HCT116 (cell line): ENCODE data around the gene CRLF1. TPM values are rescaled to one million over a fixed set of nuclear protein-coding genes. Genes with fewer than 3 reads are reported as not detected.
A peak's percentile ranks its signal among the peaks of the same experiment; 100 is the strongest.

ENCODE experiments used
- ATAC-seq: fragments of 200-7000 bp; cut with Tn5 transposase; 2 replicates; pipeline ENCODE4 v1.9.1; 2020; ENCODE audit warnings: mild to moderate bottlenecking, moderate library complexity
- BruUV-seq: library from RNA; stranded (reverse); fragments of 400-500 nt; replicated peaks from 2 replicates; lab custom pipeline; 2021; lab: Mats Ljungman, UMichigan
- CTCF ChIA-PET: fragments of 300-600 bp; sonication (Branson Sonifier 250); formaldehyde crosslinking; loops from one replicate; lab custom pipeline; 2021; ENCODE audit warnings: antibody characterized with exemption; lab: Charles Lee
- POLR2A ChIA-PET: fragments of 300-600, 350-600 bp; sonication (Branson Sonifier 250); formaldehyde crosslinking; loops from one replicate; lab custom pipeline; 2021; ENCODE audit warnings: antibody characterized with exemption; lab: Charles Lee
- RAD21 ChIA-PET, 2 experiments: fragments of 300-600 bp; sonication (Branson Sonifier 250); formaldehyde crosslinking; loops; one replicate each; lab custom pipeline; 2023; ENCODE audit warnings: low total read pairs in 2 of 2; ENCODE audit not compliant: uncharacterized antibody in 2 of 2, unreplicated experiment in 2 of 2, low non-redundant PET in 1 of 2; lab: Charles Lee
- DNase-seq: peaks from one replicate; pipeline ENCODE4 v3.0.0-alpha.2; 2010; ENCODE audit warnings: low read depth, low spot score
- H2AFZ ChIP-seq: fragments of 200-600 bp; shearing (Covaris generic), sonication (generic); 2 replicates; pipeline ENCODE4 v1.6.1; 2017; ENCODE audit warnings: low read depth, mixed run types, mixed read lengths, antibody characterized with exemption, low read length; ENCODE audit not compliant: poor library complexity, severe bottlenecking
- H3K27ac ChIP-seq: 2 replicates; pipeline ENCODE4 v1.5.1; 2012; ENCODE audit warnings: low read depth, low read length
- H3K27me3 ChIP-seq: fragments of 200-600 bp; sonication (generic); 2 replicates; pipeline ENCODE4 v1.6.1; 2016; ENCODE audit warnings: mixed run types, low read length, mixed read lengths; ENCODE audit not compliant: insufficient read depth
- H3K36me3 ChIP-seq, 2 experiments: fragments of 200-500 bp in 1 of 2; fragments of 200-600 bp in 1 of 2; sonication (Bioruptor generic) in 1 of 2; sonication (generic) in 1 of 2; 2 replicates each; pipeline versions ENCODE4 v1.5.1 to v1.6.1; 2014 to 2016; ENCODE audit warnings: low read length in 2 of 2, inconsistent platforms in 1 of 2, mixed read lengths in 1 of 2, mixed run types in 1 of 2; ENCODE audit not compliant: insufficient read depth in 2 of 2, control insufficient read depth in 1 of 2
- H3K4me1 ChIP-seq, 2 experiments: fragments of 200-600 bp in 1 of 2; sonication (generic) in 1 of 2; 2 replicates each; pipeline versions ENCODE4 v1.5.1 to v1.6.1; 2012 to 2017; ENCODE audit warnings: low read length in 2 of 2, inconsistent platforms in 1 of 2, mild to moderate bottlenecking in 1 of 2, mixed read lengths in 1 of 2, mixed run types in 1 of 2, moderate library complexity in 1 of 2; ENCODE audit not compliant: insufficient read depth in 2 of 2, control insufficient read depth in 1 of 2
- H3K4me2 ChIP-seq: fragments of 200-600 bp; sonication (generic); 2 replicates; pipeline ENCODE4 v1.6.1; 2017; ENCODE audit warnings: mixed run types, low read length, mixed read lengths
- H3K4me3 ChIP-seq, 2 experiments: fragments of 200-600 bp in 1 of 2; sonication (generic) in 1 of 2; replicated peaks in 1 of 2; 2 replicates each; pipeline ENCODE4 v1.5.1; 2011 to 2016; ENCODE audit warnings: low read length in 2 of 2, control low read depth in 1 of 2, low read depth in 1 of 2, mild to moderate bottlenecking in 1 of 2, mixed read lengths in 1 of 2, mixed run types in 1 of 2
- H3K79me2 ChIP-seq: fragments of 200-600 bp; sonication (generic); 2 replicates; pipeline ENCODE4 v1.6.1; 2017; ENCODE audit warnings: mild to moderate bottlenecking, mixed run types, low read length, moderate library complexity, mixed read lengths; ENCODE audit not compliant: insufficient read depth
- H3K9ac ChIP-seq: fragments of 200-600 bp; sonication (generic); 2 replicates; pipeline ENCODE4 v1.6.1; 2016; ENCODE audit warnings: low read length, mixed read lengths
- H3K9me2 ChIP-seq: fragments of 200-600 bp; sonication (generic), shearing (Covaris generic); 2 replicates; pipeline ENCODE4 v1.6.1; 2017; ENCODE audit warnings: mixed run types, mild to moderate bottlenecking, moderate library complexity; ENCODE audit not compliant: insufficient read depth
- H3K9me3 ChIP-seq, 2 experiments: fragments of 200-500 bp in 1 of 2; fragments of 200-600 bp in 1 of 2; sonication (Bioruptor generic) in 1 of 2; sonication (generic) in 1 of 2; 2 replicates each; pipeline ENCODE4 v1.6.1; 2014 to 2017; ENCODE audit warnings: low read length in 2 of 2, mixed read lengths in 2 of 2, inconsistent platforms in 1 of 2, low read depth in 1 of 2, mild to moderate bottlenecking in 1 of 2, mixed run types in 1 of 2, moderate library complexity in 1 of 2; ENCODE audit not compliant: control insufficient read depth in 1 of 2, insufficient read depth in 1 of 2
- H4K20me1 ChIP-seq: fragments of 200-600 bp; sonication (generic), shearing (Covaris generic); 2 replicates; pipeline ENCODE4 v1.6.1; 2017; ENCODE audit warnings: mixed run types, mild to moderate bottlenecking, moderate library complexity; ENCODE audit not compliant: insufficient read depth
- ATF3 ChIP-seq: IDR thresholded peaks from 2 replicates; pipeline ENCODE4 v1.6.1; 2012
- CBX3 ChIP-seq: IDR thresholded peaks from 2 replicates; pipeline ENCODE4 v1.6.1; 2012; ENCODE audit warnings: low read depth
- CTCF ChIP-seq, 3 experiments: fragments of 200-600 bp in 1 of 3; sonication (generic) in 1 of 3; IDR thresholded peaks in 2 of 3; conservative IDR thresholded peaks in 1 of 3; 2 replicates each; pipeline ENCODE4 v1.5.1; 2012 to 2017; ENCODE audit warnings: low read depth in 2 of 3, low read length in 2 of 3, antibody characterized with exemption in 1 of 3, borderline replicate concordance in 1 of 3, control low read depth in 1 of 3, mild to moderate bottlenecking in 1 of 3, mixed read lengths in 1 of 3, mixed run types in 1 of 3, moderate library complexity in 1 of 3; ENCODE audit not compliant: insufficient read depth in 1 of 3
- ELF1 ChIP-seq: IDR thresholded peaks from 2 replicates; pipeline ENCODE4 v1.6.1; 2012; ENCODE audit warnings: low read depth, borderline replicate concordance
- EZH2phosphoT487 ChIP-seq: fragments of 200-600 bp; IDR thresholded peaks from 2 replicates; pipeline ENCODE4 v1.6.1; 2018; ENCODE audit warnings: antibody characterized with exemption, borderline replicate concordance
- FOSL1 ChIP-seq: IDR thresholded peaks from 2 replicates; pipeline ENCODE4 v1.6.1; 2012; ENCODE audit warnings: low read depth
- JUND ChIP-seq: IDR thresholded peaks from 2 replicates; pipeline ENCODE4 v1.6.1; 2012
- POLR2A ChIP-seq: IDR thresholded peaks from 2 replicates; pipeline ENCODE4 v1.7.0; 2011; ENCODE audit warnings: borderline replicate concordance; ENCODE audit not compliant: insufficient read depth, insufficient read length; ENCODE audit errors: extremely low read depth
- RAD21 ChIP-seq: IDR thresholded peaks from 2 replicates; pipeline ENCODE4 v1.6.1; 2012; ENCODE audit warnings: low read depth, mild to moderate bottlenecking
- REST ChIP-seq: IDR thresholded peaks from 2 replicates; pipeline ENCODE4 v1.6.1; 2012; ENCODE audit warnings: low read depth
- SP1 ChIP-seq: IDR thresholded peaks from 2 replicates; pipeline ENCODE4 v1.6.1; 2012; ENCODE audit warnings: low read depth
- SRF ChIP-seq: IDR thresholded peaks from 2 replicates; pipeline ENCODE4 v1.6.1; 2012; ENCODE audit warnings: low read depth
- TCF7L2 ChIP-seq: IDR thresholded peaks from 2 replicates; pipeline ENCODE4 v1.7.0; 2011; ENCODE audit warnings: borderline replicate concordance, inconsistent platforms; ENCODE audit not compliant: insufficient read depth, insufficient read length; ENCODE audit errors: extremely low read depth
- ZFX ChIP-seq: fragments of 450-650 bp; IDR thresholded peaks from 2 replicates; pipeline ENCODE4 v1.6.1; 2017
- intact Hi-C: fragments of 100-400 bp; cut with micrococcal nuclease; formaldehyde crosslinking; loops from 2 replicates; pipeline ENCODE4 v1.10.0; 2022
- total RNA-seq: library from RNA; stranded (reverse); gene quantifications from one replicate; pipeline ENCODE4 v1.2.1, GENCODE V29; 2021; ENCODE audit not compliant: unreplicated experiment
- TF ChIP-seq, protein P1 (sequence below): IDR thresholded peaks from 2 replicates; pipeline ENCODE4 v1.6.1; 2012
- TF ChIP-seq, protein P2 (sequence below): IDR thresholded peaks from 2 replicates; pipeline ENCODE4 v1.6.1; 2011; ENCODE audit warnings: mild to moderate bottlenecking, low read length, moderate library complexity; ENCODE audit not compliant: insufficient replicate concordance; ENCODE audit errors: extremely low read depth

CRLF1 gene
- total RNA-seq, 1 experiment from 2014 or later = 43.0 TPM

- ATAC-seq (peak; percentile 71), DNase-seq (peak; percentile 96)
- Histone ChIP-seq H3K4me1 (peaks cover 19 to 45% of the 10 kb centered on the region in 2 experiments), H3K79me2 (peaks cover 13% of the 10 kb centered on the region; the same call in 1 of the 2 replicates), H3K27ac (peak overlapping the region; percentile 100), H2AFZ (no peak overlapping the region), H3K9ac (peak overlapping the region; percentile 97), H3K4me3 (peak overlapping the region; percentile 67 to 89), H4K20me1 (no peaks in the 10 kb centered on the region), H3K9me2 (no peaks in the 10 kb centered on the region), H3K36me3 (0 out of 4 replicates have a peak, but pooled peaks cover 0 to 4% of the 10 kb centered on the region in 2 experiments), H3K4me2 (peak overlapping the region; percentile 88), H3K9me3 (no peaks in the 10 kb centered on the region), H3K27me3 (no peaks in the 10 kb centered on the region)
- RAD21 ChIA-PET = interaction anchor here in 1 of 2 experiments (0.7 kb wide), 2 partner anchors 90 to 273 kb away, joined by 3 to 4 read pairs; no protein-coding TSS in a partner anchor
- CTCF ChIA-PET = interaction anchor here (0.7 to 7.5 kb wide), 7 partner anchors 17 to 396 kb away, joined by 3 to 39 read pairs (median 3); partner anchors contain the start of gene UBA52
- TSS peak; percentile 73 for BruUV-seq
- POLR2A ChIA-PET = interaction anchor here (0.7 to 4.3 kb wide), 7 partner anchors 10 to 328 kb away, joined by 3 to 23 read pairs (median 3); partner anchors contain the start of genes COPE, DDX49 and UBA52
- intact Hi-C loops = loop anchor here (1.0 to 5.0 kb wide), 5 partner anchors 33 to 256 kb away; partner anchors contain the start of genes KLHL26 and KXD1
- peak; percentile 95 for TF ChIP-seq SP1
- no peak for TF ChIP-seq EZH2phosphoT487
- no peak for TF ChIP-seq ATF3
- TF ChIP-seq SRF = no peak
- TF ChIP-seq FOSL1 = no peak
- TF ChIP-seq CTCF (IDR thresholded peaks at IDR 0.05 in 2 of 3, conservative IDR thresholded peaks at IDR 0.05 in 1 of 3; ENCODE audit: borderline replicate concordance in 1 of 3, insufficient read depth in 1 of 3, low read depth in 2 of 3, low read length in 2 of 3) = peak; percentile 77 to 95 (median 81)
- no peak for TF ChIP-seq JUND
- no peak for TF ChIP-seq TCF7L2
- peak; percentile 67 for TF ChIP-seq RAD21
- peak; percentile 19 for TF ChIP-seq POLR2A
- TF ChIP-seq REST = no peak
- no peak; the same call in 1 of the 2 replicates for TF ChIP-seq CBX3
- TF ChIP-seq, protein P1, sequence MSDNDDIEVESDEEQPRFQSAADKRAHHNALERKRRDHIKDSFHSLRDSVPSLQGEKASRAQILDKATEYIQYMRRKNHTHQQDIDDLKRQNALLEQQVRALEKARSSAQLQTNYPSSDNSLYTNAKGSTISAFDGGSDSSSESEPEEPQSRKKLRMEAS = peak; percentile 73; the same call in 1 of the 2 replicates
- TF ChIP-seq ZFX = peak; percentile 37; the same call in 1 of the 2 replicates
- TF ChIP-seq ELF1 = no peak
- TF ChIP-seq, protein P2, sequence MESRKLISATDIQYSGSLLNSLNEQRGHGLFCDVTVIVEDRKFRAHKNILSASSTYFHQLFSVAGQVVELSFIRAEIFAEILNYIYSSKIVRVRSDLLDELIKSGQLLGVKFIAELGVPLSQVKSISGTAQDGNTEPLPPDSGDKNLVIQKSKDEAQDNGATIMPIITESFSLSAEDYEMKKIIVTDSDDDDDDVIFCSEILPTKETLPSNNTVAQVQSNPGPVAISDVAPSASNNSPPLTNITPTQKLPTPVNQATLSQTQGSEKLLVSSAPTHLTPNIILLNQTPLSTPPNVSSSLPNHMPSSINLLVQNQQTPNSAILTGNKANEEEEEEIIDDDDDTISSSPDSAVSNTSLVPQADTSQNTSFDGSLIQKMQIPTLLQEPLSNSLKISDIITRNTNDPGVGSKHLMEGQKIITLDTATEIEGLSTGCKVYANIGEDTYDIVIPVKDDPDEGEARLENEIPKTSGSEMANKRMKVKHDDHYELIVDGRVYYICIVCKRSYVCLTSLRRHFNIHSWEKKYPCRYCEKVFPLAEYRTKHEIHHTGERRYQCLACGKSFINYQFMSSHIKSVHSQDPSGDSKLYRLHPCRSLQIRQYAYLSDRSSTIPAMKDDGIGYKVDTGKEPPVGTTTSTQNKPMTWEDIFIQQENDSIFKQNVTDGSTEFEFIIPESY = peak; percentile 59
These were observed 16.0 kb downstream of the CRLF1 start for GRCh38 chr19:18590273-18591272.
